CD4-positive, alpha-beta memory T cell (primary cell): ENCODE measurements around the gene CDKN2D. TPM values are rescaled to one million over a fixed set of nuclear protein-coding genes. Genes with fewer than 3 reads are reported as not detected.
"Not testable (repeated sequence)": the region's sequence is repeated elsewhere in the genome, so short reads cannot be mapped to it uniquely, and the experiment has no call there.

Experiments used
- CTCF ChIA-PET: fragments of 350-600 bp; sonication (Branson Sonifier 250); formaldehyde crosslinking; loops from one replicate; lab custom pipeline; 2021; ENCODE audit warnings: inconsistent platforms; ENCODE audit not compliant: partially characterized antibody; lab: Charles Lee
- POLR2A ChIA-PET: fragments of 350-600 bp; sonication (Branson Sonifier 250); formaldehyde crosslinking; loops from one replicate; lab custom pipeline; 2021; ENCODE audit not compliant: partially characterized antibody; lab: Charles Lee
- DNase-seq, 5 donors: peaks; one replicate each; pipeline versions ENCODE4 v3.0.0 to v3.0.0-alpha.2; 2020 to 2022; ENCODE audit warnings: mixed read lengths in 1 of 5
- H3K27ac ChIP-seq: one replicate; pipeline ENCODE4 v1.7.0; 2013; ENCODE audit warnings: low read depth, low read length
- H3K27me3 ChIP-seq: 2 replicates; pipeline ENCODE4 v1.7.0; 2013; ENCODE audit warnings: mild to moderate bottlenecking, low read length, moderate library complexity; ENCODE audit not compliant: insufficient read depth
- H3K36me3 ChIP-seq: 2 replicates; pipeline ENCODE4 v1.7.0; 2013; ENCODE audit warnings: mild to moderate bottlenecking, low read length, moderate library complexity; ENCODE audit not compliant: insufficient read depth
- H3K4me1 ChIP-seq: 2 replicates; pipeline ENCODE4 v1.7.0; 2013; ENCODE audit warnings: mild to moderate bottlenecking, low read length, moderate library complexity; ENCODE audit not compliant: insufficient read depth
- H3K4me3 ChIP-seq, 2 donors: one replicate each; pipeline ENCODE4 v1.7.0; 2013; ENCODE audit warnings: low read length in 2 of 2, mild to moderate bottlenecking in 1 of 2
- H3K9me3 ChIP-seq, 2 donors: one replicate each; pipeline ENCODE4 v1.7.0; 2013; ENCODE audit warnings: low read length in 2 of 2, control low read depth in 1 of 2; ENCODE audit not compliant: control insufficient read depth in 1 of 2
- H3K27ac Mint-ChIP-seq, 7 donors: one replicate each; pipeline ENCODE4 v1.8.0; 2020 to 2021; ENCODE audit warnings: mixed read lengths in 7 of 7, mild to moderate bottlenecking in 6 of 7, inconsistent platforms in 3 of 7, moderate library complexity in 3 of 7
- H3K27me3 Mint-ChIP-seq, 2 donors: one replicate each; pipeline ENCODE4 v1.8.0; 2020 to 2021; ENCODE audit warnings: mixed read lengths in 2 of 2
- H3K36me3 Mint-ChIP-seq, 2 donors: one replicate each; pipeline ENCODE4 v1.8.0; 2020 to 2021; ENCODE audit warnings: mixed read lengths in 2 of 2, inconsistent platforms in 1 of 2, mild to moderate bottlenecking in 1 of 2
- H3K4me1 Mint-ChIP-seq, 4 donors: one replicate each; pipeline ENCODE4 v1.8.0; 2020 to 2021; ENCODE audit warnings: mixed read lengths in 4 of 4, mild to moderate bottlenecking in 1 of 4
- H3K4me3 Mint-ChIP-seq, 8 donors: one replicate each; pipeline ENCODE4 v1.8.0; 2020 to 2021; ENCODE audit warnings: mixed read lengths in 8 of 8, mild to moderate bottlenecking in 7 of 8, moderate library complexity in 6 of 8, inconsistent platforms in 3 of 8
- H3K9me3 Mint-ChIP-seq, 8 donors: one replicate each; pipeline ENCODE4 v1.8.0; 2020 to 2021; ENCODE audit warnings: mixed read lengths in 8 of 8, mild to moderate bottlenecking in 5 of 8, inconsistent platforms in 3 of 8, moderate library complexity in 1 of 8
- intact Hi-C: fragments of 100-400 bp; cut with micrococcal nuclease; formaldehyde crosslinking; loops from one replicate; pipeline ENCODE4 v1.15.1; 2023
- polyA plus RNA-seq, 2 donors: library from polyadenylated mRNA; unstranded; fragments of 300-500 nt; fragmentation: Illumina TruSeq; gene quantifications; one replicate each; pipeline ENCODE4 v1.2.3, GENCODE V29; 2021
- total RNA-seq, 2 experiments: library from RNA; stranded (reverse); gene quantifications; one replicate each; pipeline ENCODE4 v1.2.3, GENCODE V29; 2021

The CDKN2D gene
- total and polyA plus RNA-seq, 4 experiments from 2014 or later, result 25.6 to 159 (median 79.4) TPM

- peaks cover 54% of the 10 kb centered on the region for H3K36me3 ChIP-seq
- POLR2A ChIA-PET, result interaction anchor here (1.2 to 7.0 kb wide), 2 partner anchors 15 to 53 kb away, joined by 3 to 128 read pairs; partner anchors contain the start of genes CDKN2D and KRI1
- H3K9me3 ChIP-seq, intact Hi-C loops, H3K27me3 Mint-ChIP-seq, H3K4me3 ChIP-seq, H3K27me3 ChIP-seq, H3K27ac ChIP-seq, DNase-seq, H3K4me3 Mint-ChIP-seq, H3K9me3 Mint-ChIP-seq: not testable (repeated sequence)
- Mint-ChIP-seq H3K4me1 (peaks cover 21 to 47% (median 34%) of the 10 kb centered on the region in 4 donors), H3K36me3 (peaks cover 25 to 65% of the 10 kb centered on the region in 2 donors), H3K27ac (peak overlapping the region in 4 of 7 donors; percentile 22 to 79 (median 55))
- CTCF ChIA-PET, result interaction anchor here (0.7 to 4.2 kb wide), 6 partner anchors 9 to 67 kb away, joined by 3 to 31 read pairs (median 4); partner anchors contain the start of genes KRI1 and S1PR5
- peaks cover 44% of the 10 kb centered on the region for H3K4me1 ChIP-seq
Measured at GRCh38 chr19:10551006-10551405, 17.8 kb downstream of the CDKN2D start.

DNA sequence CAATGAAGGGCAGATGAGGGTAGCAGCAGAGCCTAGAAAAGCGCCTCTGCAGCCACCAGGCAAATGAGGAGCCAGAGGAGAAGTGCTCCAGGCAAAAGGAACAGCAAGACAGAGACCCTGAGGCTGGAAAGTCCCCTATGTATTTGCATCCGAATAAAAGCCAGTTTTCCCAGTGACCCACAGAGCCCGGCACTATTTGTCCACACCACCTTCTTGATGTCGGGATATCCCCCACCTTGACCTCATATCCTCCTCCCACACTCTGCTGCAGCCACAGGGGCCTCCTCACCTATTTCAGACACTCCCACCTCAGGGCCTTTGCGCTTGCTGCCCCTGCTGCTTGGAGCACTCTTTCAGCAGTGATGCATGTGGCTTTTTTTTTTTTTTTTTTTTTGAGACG is 18.4 kb downstream of the CDKN2D start:
- Histone ChIP-seq H3K9me3 (no peaks in the 10 kb centered on the region), H3K27me3 (no peaks in the 10 kb centered on the region), H3K36me3 (peaks cover 47% of the 10 kb centered on the region), H3K27ac (no peak overlapping the region), H3K4me1 (peaks cover 38% of the 10 kb centered on the region), H3K4me3 (no peak overlapping the region)
- H3K4me3 Mint-ChIP-seq, result no peak overlapping the region
- H3K27ac Mint-ChIP-seq, result peak overlapping the region in 2 of 7 donors; percentile 63 to 69
- no peaks in the 10 kb centered on the region for H3K9me3 Mint-ChIP-seq
- peaks cover 25 to 59% of the 10 kb centered on the region in 2 donors for H3K36me3 Mint-ChIP-seq
- intact Hi-C loops, result no loop called here
- POLR2A ChIA-PET, result interaction anchor here (0.6 to 7.0 kb wide), 2 partner anchors 10 to 15 kb away, joined by 4 to 128 read pairs; partner anchors contain the start of genes CDKN2D and KRI1
- no peaks in the 10 kb centered on the region for H3K27me3 Mint-ChIP-seq
- no peak for DNase-seq
- peaks cover 19 to 40% (median 29%) of the 10 kb centered on the region in 4 donors for H3K4me1 Mint-ChIP-seq
- CTCF ChIA-PET, result no interaction called here

DNA sequence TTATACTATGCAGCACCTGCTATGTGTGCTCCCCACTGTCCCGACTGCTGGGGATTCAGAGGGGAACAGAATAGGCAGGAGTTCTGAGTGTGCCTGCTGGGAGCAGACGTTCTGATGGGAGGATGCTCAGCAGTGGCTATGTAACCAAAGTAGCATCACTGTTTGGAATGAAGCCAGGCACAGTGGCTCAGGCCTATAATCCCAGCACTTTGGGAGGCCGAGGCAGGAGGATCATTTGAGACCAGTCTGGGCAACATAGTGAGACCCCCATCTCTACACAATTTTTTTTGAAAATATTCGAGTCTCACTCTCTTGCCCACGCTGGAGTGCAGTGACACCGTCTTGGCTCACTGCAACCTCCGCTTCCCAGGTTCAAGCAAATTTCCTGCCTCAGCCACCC is 19.0 kb downstream of the CDKN2D start:
- H3K4me1 ChIP-seq, result peaks cover 37% of the 10 kb centered on the region
- H3K9me3 Mint-ChIP-seq, result no peaks in the 10 kb centered on the region
- POLR2A ChIA-PET, result no interaction called here
- peaks cover 25 to 64% of the 10 kb centered on the region in 2 donors for H3K36me3 Mint-ChIP-seq
- no peak for DNase-seq
- H3K9me3 ChIP-seq, result no peaks in the 10 kb centered on the region
- intact Hi-C loops, result no loop called here
- H3K4me1 Mint-ChIP-seq, result peaks cover 22 to 40% (median 30%) of the 10 kb centered on the region in 4 donors
- peaks cover 43% of the 10 kb centered on the region for H3K36me3 ChIP-seq
- H3K27me3 Mint-ChIP-seq, result no peaks in the 10 kb centered on the region
- no peak overlapping the region for H3K4me3 Mint-ChIP-seq
- CTCF ChIA-PET, result no interaction called here
- H3K27ac Mint-ChIP-seq, result peak overlapping the region in 2 of 7 donors; percentile 63 to 69
- H3K27ac ChIP-seq, result no peak overlapping the region
- no peaks in the 10 kb centered on the region for H3K27me3 ChIP-seq
- no peak overlapping the region for H3K4me3 ChIP-seq

- Mint-ChIP-seq H3K27me3 (no peaks in the 10 kb centered on the region), H3K4me3 (no peak overlapping the region), H3K9me3 (no peaks in the 10 kb centered on the region), H3K36me3 (peaks cover 22 to 57% of the 10 kb centered on the region in 2 donors), H3K27ac (no peak overlapping the region), H3K4me1 (peaks cover 14 to 37% (median 24%) of the 10 kb centered on the region in 4 donors)
- Histone ChIP-seq H3K4me3 (no peak overlapping the region), H3K4me1 (peaks cover 35% of the 10 kb centered on the region), H3K27me3 (no peaks in the 10 kb centered on the region), H3K27ac (no peak overlapping the region), H3K36me3 (peaks cover 38% of the 10 kb centered on the region), H3K9me3 (no peaks in the 10 kb centered on the region)
- ChIA-PET CTCF (interaction anchor here (2.5 kb wide), 1 partner anchor 41 kb away, joined by 9 read pairs; no protein-coding TSS in a partner anchor), POLR2A (interaction anchor here (1.0 to 1.5 kb wide), 2 partner anchors 17 to 19 kb away, joined by 3 to 5 read pairs; partner anchors contain the start of gene KRI1)
- no peak for DNase-seq
- intact Hi-C loops, result no loop called here
Measured at GRCh38 chr19:10548746-10549276, 20.0 kb downstream of the CDKN2D start.

DNA sequence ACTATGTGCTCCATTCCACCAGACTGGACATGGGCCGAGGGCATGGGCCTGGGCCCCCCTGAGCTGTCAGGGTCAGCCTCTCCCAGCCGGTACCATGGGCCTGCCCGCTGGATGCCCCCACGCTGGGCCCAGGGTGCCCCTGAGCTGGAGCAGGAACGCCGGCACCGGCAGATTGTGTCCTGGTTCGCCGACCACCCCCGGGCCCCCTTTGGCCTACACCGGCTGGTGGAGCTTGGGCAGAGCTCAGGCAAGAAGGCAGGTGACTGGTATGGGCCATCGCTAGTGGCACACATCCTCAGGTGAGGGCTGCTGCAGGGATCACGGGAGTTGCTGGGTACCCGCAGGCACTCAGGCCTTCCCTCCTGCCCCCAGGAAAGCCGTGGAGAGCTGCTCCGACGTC is 22.0 kb downstream of the CDKN2D start:
- Histone ChIP-seq H3K4me3 (no peak overlapping the region), H3K9me3 (no peaks in the 10 kb centered on the region), H3K27me3 (no peaks in the 10 kb centered on the region), H3K36me3 (peaks cover 19% of the 10 kb centered on the region), H3K4me1 (peaks cover 21% of the 10 kb centered on the region), H3K27ac (no peak overlapping the region)
- H3K27ac Mint-ChIP-seq, result peak overlapping the region in 1 of 7 donors; percentile 41
- peaks cover 12 to 39% of the 10 kb centered on the region in 2 donors for H3K36me3 Mint-ChIP-seq
- intact Hi-C loops, result no loop called here
- DNase-seq, result no peak
- no peak overlapping the region for H3K4me3 Mint-ChIP-seq
- POLR2A ChIA-PET, result interaction anchor here (6.8 kb wide), 1 partner anchor 21 kb away, joined by 69 read pairs; the partner anchor contains the start of genes CDKN2D and KRI1
- no peaks in the 10 kb centered on the region for H3K27me3 Mint-ChIP-seq
- CTCF ChIA-PET, result no interaction called here
- H3K9me3 Mint-ChIP-seq, result no peaks in the 10 kb centered on the region
- H3K4me1 Mint-ChIP-seq, result peaks cover 11 to 27% (median 17%) of the 10 kb centered on the region in 4 donors

GRCh38 chr19:10544753-10545251 is 24.0 kb downstream of the CDKN2D start:
- Histone ChIP-seq H3K4me1 (peaks cover 18% of the 10 kb centered on the region), H3K27ac (peak overlapping the region; percentile 86), H3K4me3 (peak overlapping the region; percentile 49 to 66), H3K27me3 (no peaks in the 10 kb centered on the region), H3K9me3 (no peaks in the 10 kb centered on the region), H3K36me3 (peaks cover 19% of the 10 kb centered on the region)
- peak overlapping the region; percentile 68 to 97 (median 91) for H3K27ac Mint-ChIP-seq
- peaks cover 3 to 25% of the 10 kb centered on the region in 2 donors for H3K36me3 Mint-ChIP-seq
- H3K4me3 Mint-ChIP-seq, result peak overlapping the region; percentile 89 to 94 (median 91)
- intact Hi-C loops, result no loop called here
- peaks cover 9 to 20% (median 14%) of the 10 kb centered on the region in 4 donors for H3K4me1 Mint-ChIP-seq
- no peaks in the 10 kb centered on the region for H3K9me3 Mint-ChIP-seq
- POLR2A ChIA-PET, result interaction anchor here (1.3 to 6.8 kb wide), 3 partner anchors 9 to 23 kb away, joined by 5 to 69 read pairs (median 25); partner anchors contain the start of genes CDKN2D and KRI1
- DNase-seq, result peak in 3 of 5 donors; percentile 8 to 50 (median 12)
- CTCF ChIA-PET, result interaction anchor here (1.0 kb wide), 1 partner anchor 12 kb away, joined by 3 read pairs; no protein-coding TSS in a partner anchor
- peaks cover 2 to 6% of the 10 kb centered on the region in 2 donors for H3K27me3 Mint-ChIP-seq
